GM12875 (cell line): ENCODE measurements around the gene NAPSA.
"Not testable (repeated sequence)": the region's sequence is repeated elsewhere in the genome, so short reads cannot be mapped to it uniquely, and the experiment has no call there.

ENCODE experiments used
- H3K4me3 ChIP-seq: one replicate; pipeline ENCODE4 v1.5.1; 2011; ENCODE audit warnings: low read depth, low read length, control low read depth
- CTCF ChIP-seq: IDR thresholded peaks from 2 replicates; pipeline ENCODE4 v1.5.1; 2011; ENCODE audit warnings: low read depth, mild to moderate bottlenecking, control low read depth, inconsistent platforms, low read length, moderate library complexity, borderline replicate concordance; ENCODE audit not compliant: insufficient read depth

The NAPSA gene

DNA sequence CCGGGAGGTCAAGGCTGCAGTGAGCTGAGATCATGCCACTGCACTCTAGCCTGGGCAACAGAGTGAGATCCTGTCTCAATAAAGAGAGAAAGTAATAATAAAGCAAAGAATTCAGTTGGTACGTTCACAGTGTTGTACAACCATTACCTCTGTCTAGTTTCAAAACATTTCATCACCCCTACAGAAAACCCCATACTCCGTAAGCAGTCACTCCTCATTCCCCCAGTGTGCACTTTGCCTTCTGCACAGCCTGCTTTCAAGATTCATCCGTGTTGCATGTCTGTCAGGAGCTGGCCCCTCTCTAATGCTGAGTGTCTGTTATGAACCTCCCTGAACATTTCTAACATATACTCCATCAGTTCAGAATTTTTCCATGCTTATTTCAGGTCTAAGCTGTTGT lies 28.1 kb upstream of the NAPSA start:
- no peak for TF ChIP-seq CTCF
- H3K4me3 ChIP-seq: no peak overlapping the region

DNA sequence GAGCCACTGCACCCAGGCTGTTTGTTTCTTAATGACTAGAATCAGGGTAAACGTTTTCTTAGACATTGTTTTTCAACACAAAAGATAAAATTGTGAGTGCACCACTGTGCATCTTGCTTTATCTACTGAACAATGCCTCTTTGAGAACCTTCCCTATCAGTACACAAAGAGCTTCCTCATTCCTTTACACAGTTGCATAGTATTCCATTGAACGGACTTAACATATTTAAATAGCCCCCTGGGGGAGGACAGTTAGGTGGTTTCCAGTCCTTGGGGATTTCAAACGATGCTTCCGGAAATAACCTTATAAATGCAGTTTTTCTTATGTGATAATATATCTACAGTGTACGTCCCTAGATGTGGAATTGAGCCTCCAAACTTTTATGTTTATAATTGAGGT lies 27.3 kb upstream of the NAPSA start:
- TF ChIP-seq CTCF: no peak
- H3K4me3 ChIP-seq: no peak overlapping the region

DNA sequence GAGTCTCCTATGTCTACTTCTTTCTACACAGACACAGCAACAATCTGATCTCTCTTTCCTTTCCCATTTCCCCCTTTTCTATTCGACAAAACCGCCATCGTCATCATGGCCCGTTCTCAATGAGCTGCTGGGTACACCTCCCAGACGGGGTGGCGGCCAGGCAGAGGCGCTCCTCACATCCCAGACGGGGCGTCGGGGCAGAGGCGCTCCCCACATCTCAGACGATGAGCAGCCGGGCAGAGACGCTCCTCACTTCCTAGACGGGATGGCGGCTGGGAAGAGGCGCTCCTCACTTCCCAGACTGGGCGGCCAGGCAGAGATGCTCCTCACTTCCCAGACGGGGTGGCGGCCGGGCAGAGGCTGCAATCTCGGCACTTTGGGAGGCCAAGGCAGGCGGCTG lies 25.5 kb upstream of the NAPSA start:
- H3K4me3 ChIP-seq: not testable (repeated sequence)

DNA sequence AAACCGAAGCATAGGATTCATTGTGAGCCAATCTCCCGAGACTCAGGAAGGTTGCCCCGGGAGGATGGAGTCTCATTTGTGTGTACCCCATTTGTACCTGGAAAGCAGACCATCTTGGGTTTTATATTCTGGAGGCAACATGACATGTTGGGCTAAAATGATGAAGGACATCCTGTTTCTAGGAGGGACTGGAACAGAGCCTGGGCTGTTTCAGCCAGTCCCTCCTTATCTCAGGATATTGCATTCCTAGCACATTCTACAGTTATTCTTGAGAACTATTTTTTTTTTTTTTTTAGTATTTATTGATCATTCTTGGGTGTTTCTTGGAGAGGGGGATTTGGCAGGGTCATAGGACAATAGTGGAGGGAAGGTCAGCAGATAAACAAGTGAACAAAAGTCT lies 24.9 kb upstream of the NAPSA start:
- H3K4me3 ChIP-seq: not testable (repeated sequence)

DNA sequence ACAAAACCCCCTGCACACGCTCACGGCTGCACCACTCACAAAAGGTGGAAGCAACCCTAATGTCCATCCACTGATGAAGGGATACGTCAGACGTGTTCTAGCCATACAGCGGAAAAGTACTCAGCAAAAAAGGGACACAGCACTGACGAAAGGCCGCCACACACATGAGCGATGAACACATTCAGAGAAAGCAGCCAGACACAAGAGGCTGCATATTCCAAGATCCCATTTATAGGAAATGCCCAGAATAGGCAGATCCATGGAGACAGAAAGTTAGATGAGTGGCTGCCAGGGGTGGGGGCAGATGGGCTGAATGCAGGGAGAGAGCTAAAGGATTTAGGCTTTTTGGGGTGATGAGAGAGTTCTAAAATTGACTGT lies 22.4 kb upstream of the NAPSA start:
- no peak overlapping the region for H3K4me3 ChIP-seq
- no peak for TF ChIP-seq CTCF

DNA sequence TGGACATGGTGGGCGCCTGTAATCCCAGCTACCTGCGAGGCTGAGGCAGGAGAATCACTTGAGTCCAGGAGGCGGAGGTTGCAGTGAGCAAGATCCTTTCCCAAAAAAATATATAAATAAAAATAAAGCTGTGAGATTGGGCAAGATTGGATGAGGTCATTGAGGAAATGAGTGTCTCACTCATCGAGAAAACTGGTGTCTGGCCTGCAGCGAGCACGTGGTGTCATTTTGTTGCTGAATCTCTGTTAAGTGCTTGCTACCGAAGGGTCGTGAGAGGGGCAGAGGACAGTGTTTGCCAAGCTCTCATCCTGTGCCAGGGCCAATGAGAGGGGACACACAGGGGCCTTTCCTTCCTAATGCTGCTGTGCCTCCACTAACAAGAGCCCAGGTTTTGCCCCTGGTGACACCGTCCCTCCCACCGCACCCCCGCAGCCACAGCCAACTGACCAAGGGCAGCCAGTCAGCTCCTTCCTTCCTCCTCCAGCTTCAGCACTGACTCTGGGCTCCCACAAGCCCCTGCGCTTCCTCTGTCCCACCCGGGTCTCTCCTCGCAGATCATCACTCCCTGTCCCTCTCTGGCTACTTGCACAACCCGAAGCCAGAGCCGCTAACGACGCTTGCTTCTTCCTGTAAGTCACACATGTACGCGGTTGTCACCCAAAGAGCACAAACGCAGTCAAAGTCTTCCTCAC lies 21.9 kb upstream of the NAPSA start:
- no peak for TF ChIP-seq CTCF
- H3K4me3 ChIP-seq: no peak overlapping the region

DNA sequence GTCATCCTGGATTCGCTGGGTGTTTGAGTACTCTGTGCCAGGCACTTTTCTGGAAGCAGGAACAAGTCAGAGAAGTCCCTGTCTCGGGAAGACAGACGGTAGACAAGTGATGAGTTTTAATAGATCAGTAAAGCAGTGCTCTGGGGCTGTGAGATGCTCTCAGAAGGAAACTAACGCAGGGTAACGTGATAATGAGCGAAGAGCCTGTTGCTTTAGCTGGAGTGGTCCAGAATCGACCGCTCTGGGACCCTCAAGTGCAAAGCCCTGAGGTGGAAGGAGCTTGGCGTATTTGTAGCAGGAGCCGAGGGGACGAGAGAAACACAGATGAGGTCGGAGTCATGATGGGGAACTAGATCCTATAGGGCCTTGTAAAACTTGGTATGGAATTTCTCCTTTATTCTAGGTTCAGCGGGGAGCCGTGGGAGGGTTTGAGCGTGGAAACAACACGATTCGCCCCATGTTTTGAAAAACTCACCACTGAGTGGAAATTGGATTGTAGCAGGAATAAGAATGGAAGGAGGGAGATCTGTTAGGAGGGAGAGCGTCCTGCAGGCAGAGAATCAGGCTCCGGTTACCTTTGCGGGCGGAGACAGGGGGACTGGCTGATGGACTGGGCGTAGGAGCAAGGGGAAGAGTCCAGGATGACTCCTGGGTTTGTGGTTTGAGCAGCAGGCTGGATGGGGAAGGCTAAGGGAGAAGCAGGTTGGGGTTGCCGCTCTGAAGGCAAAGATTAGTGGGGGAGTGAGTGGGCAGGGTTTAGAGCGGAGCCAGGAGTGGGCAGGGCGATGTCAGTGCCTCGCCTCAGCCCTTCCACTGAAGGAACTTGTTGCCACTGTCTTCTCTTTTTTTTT lies 19.5 kb upstream of the NAPSA start:
- H3K4me3 ChIP-seq: peak overlapping the region; percentile 82
- TF ChIP-seq CTCF: no peak
